ENCODE measurements around the gene NFATC4. TPM values are rescaled to one million over a fixed set of nuclear protein-coding genes. Genes with fewer than 3 reads are reported as not detected.

The NFATC4 gene
- total and polyA plus RNA-seq, 2 donors (not counting 1 experiment from before 2014, with no cell fraction given), result 3.1 to 7.6 TPM

- Histone ChIP-seq H3K36me3 (replicated peaks in 1 of 2; ENCODE audit: control extremely low read depth in 1 of 2, control insufficient read depth in 1 of 2, extremely low read depth in 1 of 2, insufficient read depth in 2 of 2, low read length in 1 of 2) (no peaks in the 10 kb centered on the region), H4K20me1 (ENCODE audit: control insufficient read depth, insufficient read depth, low read length, poor library complexity, severe bottlenecking) (no peaks in the 10 kb centered on the region), H3K9me3 (ENCODE audit: control extremely low read depth in 1 of 3, control insufficient read depth in 2 of 3, insufficient read depth in 1 of 3, low read length in 2 of 3) (no peaks in the 10 kb centered on the region), H3K9ac (ENCODE audit: low read length) (no peak overlapping the region), H3K4me2 (replicated peaks; ENCODE audit: low read depth, low read length, poor library complexity, severe bottlenecking) (no peak overlapping the region), H2AFZ (ENCODE audit: insufficient read depth, low read depth, low read length, poor library complexity, severe bottlenecking) (no peak overlapping the region), H3K4me3 (ENCODE audit: control extremely low read depth in 1 of 5, extremely low read depth in 1 of 5, insufficient read depth in 1 of 5, low read depth in 2 of 5, low read length in 4 of 5) (no peak overlapping the region), H3K27me3 (replicated peaks in 1 of 4; ENCODE audit: control extremely low read depth in 1 of 4, control insufficient read depth in 3 of 4, insufficient read depth in 4 of 4, low read length in 3 of 4) (peaks cover 0 to 6% (median 0%) of the 10 kb centered on the region in 4 experiments), H3K4me1 (ENCODE audit: control insufficient read depth in 2 of 2, insufficient read depth in 2 of 2, low read length in 2 of 2) (peaks cover 5 to 9% of the 10 kb centered on the region in 2 donors), H3K27ac (ENCODE audit: low read length in 2 of 2) (no peak overlapping the region), H3K79me2 (ENCODE audit: control insufficient read depth, insufficient read depth, low read length) (no peaks in the 10 kb centered on the region)
- DNase-seq, result no peak
- intact Hi-C loops (cut with micrococcal nuclease), result no loop called here
- Mint-ChIP-seq H3K27ac (no peak overlapping the region), H3K9me3 (ENCODE audit: insufficient read depth) (no peaks in the 10 kb centered on the region), H3K27me3 (peaks cover 11% of the 10 kb centered on the region), H3K4me3 (no peak overlapping the region), H3K4me1 (peaks cover 9% of the 10 kb centered on the region)
- POLR2A ChIA-PET, result no interaction called here
- CTCF ChIA-PET, result interaction anchor here (1.4 to 9.1 kb wide), 4 partner anchors 10 to 108 kb away, joined by 5 to 65 read pairs (median 10); partner anchors contain the start of genes CIDEB, LTB4R and LTB4R2
- WGBS (ENCODE audit: insufficient coverage), result 88% methylated on average over 3 of the region's 3 CpGs
- no peak for ATAC-seq (ENCODE audit: low read depth)
- TF ChIP-seq EZH2 (IDR thresholded peaks at IDR 0.05; ENCODE audit: borderline replicate concordance, insufficient read depth, low read depth, low read length, poor library complexity, severe bottlenecking) (no peak), CTCF (IDR thresholded peaks at IDR 0.05) (no peak)
Measured at GRCh38 chr14:24323341-24323740, 44.6 kb upstream of the NFATC4 start.

GRCh38 chr14:24324024-24324423, 44.0 kb upstream of the NFATC4 start:
- no peak overlapping the region for H3K27ac Mint-ChIP-seq
- CTCF ChIA-PET, result interaction anchor here (0.6 to 9.1 kb wide), 6 partner anchors 13 to 113 kb away, joined by 3 to 65 read pairs (median 8); partner anchors contain the start of genes CIDEB, LTB4R and LTB4R2

More at GRCh38 chr14:24324024-24324423, 44.0 kb upstream of the NFATC4 start:
- Histone ChIP-seq H3K79me2 (ENCODE audit: control insufficient read depth, insufficient read depth, low read length) (no peaks in the 10 kb centered on the region), H3K4me2 (replicated peaks; ENCODE audit: low read depth, low read length, poor library complexity, severe bottlenecking) (no peak overlapping the region), H3K4me1 (ENCODE audit: control insufficient read depth in 2 of 2, insufficient read depth in 2 of 2, low read length in 2 of 2) (peaks cover 5 to 9% of the 10 kb centered on the region in 2 donors), H4K20me1 (ENCODE audit: control insufficient read depth, insufficient read depth, low read length, poor library complexity, severe bottlenecking) (no peaks in the 10 kb centered on the region), H2AFZ (ENCODE audit: insufficient read depth, low read depth, low read length, poor library complexity, severe bottlenecking) (no peak overlapping the region), H3K9ac (ENCODE audit: low read length) (no peak overlapping the region), H3K27me3 (replicated peaks in 1 of 4; ENCODE audit: control extremely low read depth in 1 of 4, control insufficient read depth in 3 of 4, insufficient read depth in 4 of 4, low read length in 3 of 4) (peaks cover 0 to 3% (median 0%) of the 10 kb centered on the region in 4 experiments), H3K36me3 (replicated peaks in 1 of 2; ENCODE audit: control extremely low read depth in 1 of 2, control insufficient read depth in 1 of 2, extremely low read depth in 1 of 2, insufficient read depth in 2 of 2, low read length in 1 of 2) (no peaks in the 10 kb centered on the region), H3K4me3 (ENCODE audit: control extremely low read depth in 1 of 5, extremely low read depth in 1 of 5, insufficient read depth in 1 of 5, low read depth in 2 of 5, low read length in 4 of 5) (no peak overlapping the region), H3K27ac (ENCODE audit: low read length in 2 of 2) (no peak overlapping the region), H3K9me3 (ENCODE audit: control extremely low read depth in 1 of 3, control insufficient read depth in 2 of 3, insufficient read depth in 1 of 3, low read length in 2 of 3) (no peaks in the 10 kb centered on the region)
- intact Hi-C loops (cut with micrococcal nuclease), result no loop called here
- Mint-ChIP-seq H3K4me3 (no peak overlapping the region), H3K27me3 (peaks cover 11% of the 10 kb centered on the region), H3K9me3 (ENCODE audit: insufficient read depth) (no peaks in the 10 kb centered on the region), H3K4me1 (peaks cover 13% of the 10 kb centered on the region)
- TF ChIP-seq EZH2 (IDR thresholded peaks at IDR 0.05; ENCODE audit: borderline replicate concordance, insufficient read depth, low read depth, low read length, poor library complexity, severe bottlenecking), result no peak
- no peak for TF ChIP-seq CTCF (IDR thresholded peaks at IDR 0.05)
- DNase-seq (no peak), ATAC-seq (ENCODE audit: low read depth) (no peak)
- POLR2A ChIA-PET, result no interaction called here
- 94% methylated on average over 4 of the region's 6 CpGs for WGBS (ENCODE audit: insufficient coverage)

Measured in B cell (primary cell).